Activated CD4-positive, CD25-positive, alpha-beta regulatory T cell treated with anti-CD3 and anti-CD28 coated beads, Interleukin-2, amount 50 U/mL, for 24 hours (primary cell): ENCODE data around the gene ITPR1.

Experiments
- ATAC-seq, 2 donors: fragments of 150-1000 bp; cut with Tn5 transposase; one replicate each; pipeline ENCODE4 v1.10.0; 2021; ENCODE audit warnings: mild to moderate bottlenecking in 1 of 2, moderate library complexity in 1 of 2

Gene ITPR1

DNA sequence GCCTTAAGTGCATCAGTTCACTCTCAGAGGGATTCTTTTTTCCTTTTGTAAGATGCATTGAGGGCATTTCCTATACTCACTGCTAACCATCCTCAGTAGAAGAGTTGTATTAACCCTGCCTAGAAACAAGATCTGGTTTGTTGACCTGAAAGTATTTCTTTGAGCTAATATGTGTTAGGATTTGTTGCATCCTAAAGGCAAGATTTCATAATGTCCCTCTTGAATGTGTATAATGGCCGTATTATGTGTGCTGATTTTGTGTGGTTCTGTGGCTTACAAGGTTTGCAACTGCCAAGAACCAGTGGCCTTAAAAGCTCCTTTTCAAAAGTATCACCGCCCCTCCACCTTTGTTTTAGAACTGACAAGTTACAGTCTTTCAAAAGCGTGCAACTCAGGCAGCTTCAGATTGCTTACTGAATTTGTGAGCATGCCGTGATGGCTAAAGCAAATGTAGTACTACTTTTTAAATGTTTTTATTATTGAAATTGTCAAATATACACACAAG, 304.1 kb downstream of the ITPR1 start:
- no peak for ATAC-seq

DNA sequence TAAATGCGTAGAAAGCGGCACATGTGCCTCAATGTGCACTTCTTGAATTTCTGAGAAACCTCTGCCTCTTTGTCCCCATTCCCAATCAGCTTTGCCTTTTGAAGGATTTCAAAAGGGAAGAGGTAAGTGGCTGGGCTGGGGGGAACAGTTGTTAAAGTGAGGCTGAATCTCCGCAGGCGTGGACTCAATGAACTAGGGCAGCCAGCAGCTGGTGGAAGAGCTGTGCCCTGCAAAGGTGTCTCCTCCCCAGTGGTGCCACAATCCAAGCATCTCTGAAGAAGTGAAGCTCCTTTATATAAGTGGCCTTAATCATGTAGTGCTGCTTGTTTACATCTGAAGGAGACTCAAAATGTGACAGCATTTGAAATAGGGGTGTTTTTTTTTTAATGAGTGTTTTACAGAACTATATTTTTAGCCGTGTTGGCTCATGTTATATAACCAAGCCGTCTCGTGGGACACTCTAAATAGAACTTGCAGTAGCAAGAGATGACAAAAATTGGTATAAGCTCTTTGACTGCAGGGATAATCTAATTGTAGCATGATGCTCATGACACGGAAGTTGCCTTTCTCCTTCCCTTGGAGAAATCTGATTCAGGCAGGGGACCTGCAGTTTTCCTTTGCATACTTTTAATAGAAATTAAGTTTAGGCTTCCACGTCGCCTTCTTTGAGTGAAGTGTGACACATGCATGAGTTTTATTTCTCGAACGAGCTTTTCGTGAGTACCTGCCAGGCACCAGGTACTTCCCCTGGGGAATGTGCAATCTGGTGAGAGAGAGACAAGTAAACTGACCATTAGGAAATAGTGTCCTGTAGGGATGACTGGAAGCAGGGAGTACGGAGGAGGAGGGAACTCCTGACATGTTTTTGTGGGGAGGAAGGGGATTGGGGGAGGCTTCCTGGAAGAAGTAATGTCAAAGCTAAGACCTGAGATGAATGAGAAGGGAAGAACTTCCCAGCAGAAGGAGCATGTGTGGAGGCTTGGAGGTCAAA, 306.4 kb downstream of the ITPR1 start:
- no peak for ATAC-seq

DNA sequence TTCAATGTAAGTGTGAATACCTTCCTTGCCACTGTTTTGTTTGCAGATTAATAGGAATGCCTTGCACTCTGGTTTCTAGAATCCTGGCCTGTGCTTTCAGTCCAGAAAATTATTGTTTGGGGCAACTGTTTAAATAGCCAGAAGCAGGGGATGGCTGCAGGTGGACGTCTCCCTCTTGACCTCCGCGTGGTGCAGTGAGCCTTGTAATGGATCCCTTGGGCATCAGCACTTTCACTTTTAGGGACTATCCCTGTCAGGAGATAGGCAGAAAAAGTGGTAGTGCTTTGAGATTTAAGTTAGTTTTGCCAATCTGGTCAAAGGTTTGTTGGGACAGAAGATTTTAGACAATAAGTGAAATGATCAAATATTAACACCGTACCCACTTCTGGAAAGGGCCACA, 307.4 kb downstream of the ITPR1 start:
- no peak for ATAC-seq

DNA sequence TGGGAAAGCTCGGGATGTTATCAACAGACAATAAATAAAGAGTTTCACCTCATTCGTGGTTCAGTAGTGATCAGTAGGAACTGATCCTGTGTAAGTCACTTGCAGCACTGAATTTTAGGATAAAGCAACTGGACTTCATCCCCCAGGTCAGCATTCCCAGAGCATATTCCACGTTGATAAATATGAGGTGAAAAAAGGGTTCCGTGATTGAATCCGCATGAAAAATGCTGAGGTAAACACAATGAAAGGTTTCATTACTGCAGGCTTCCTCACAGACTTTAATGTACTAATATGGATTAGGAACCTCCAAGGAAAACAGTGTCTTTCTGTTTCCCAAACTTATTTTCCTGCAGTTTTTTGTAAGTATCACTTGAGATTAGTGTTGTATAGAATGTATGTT, 308.7 kb downstream of the ITPR1 start:
- no peak for ATAC-seq

DNA sequence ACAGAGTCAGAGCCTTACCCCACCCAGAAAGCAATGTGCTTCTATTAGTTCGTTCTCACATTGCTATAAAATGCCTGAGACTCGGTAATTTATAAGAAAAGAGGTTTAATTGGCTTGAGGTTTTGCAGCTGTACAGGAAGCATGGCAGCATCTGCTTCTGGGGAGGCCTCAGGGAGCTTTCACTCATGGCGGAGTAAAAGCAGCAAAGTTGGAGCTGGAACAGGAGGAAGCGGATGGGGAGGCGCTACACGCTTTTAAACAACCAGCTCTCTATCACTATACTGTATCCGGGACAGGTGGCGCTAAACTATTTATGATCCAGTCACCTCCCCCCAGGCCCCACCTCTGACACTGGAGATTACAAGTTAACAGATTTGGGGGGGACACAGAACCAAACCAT, 309.8 kb downstream of the ITPR1 start:
- ATAC-seq: no peak

DNA sequence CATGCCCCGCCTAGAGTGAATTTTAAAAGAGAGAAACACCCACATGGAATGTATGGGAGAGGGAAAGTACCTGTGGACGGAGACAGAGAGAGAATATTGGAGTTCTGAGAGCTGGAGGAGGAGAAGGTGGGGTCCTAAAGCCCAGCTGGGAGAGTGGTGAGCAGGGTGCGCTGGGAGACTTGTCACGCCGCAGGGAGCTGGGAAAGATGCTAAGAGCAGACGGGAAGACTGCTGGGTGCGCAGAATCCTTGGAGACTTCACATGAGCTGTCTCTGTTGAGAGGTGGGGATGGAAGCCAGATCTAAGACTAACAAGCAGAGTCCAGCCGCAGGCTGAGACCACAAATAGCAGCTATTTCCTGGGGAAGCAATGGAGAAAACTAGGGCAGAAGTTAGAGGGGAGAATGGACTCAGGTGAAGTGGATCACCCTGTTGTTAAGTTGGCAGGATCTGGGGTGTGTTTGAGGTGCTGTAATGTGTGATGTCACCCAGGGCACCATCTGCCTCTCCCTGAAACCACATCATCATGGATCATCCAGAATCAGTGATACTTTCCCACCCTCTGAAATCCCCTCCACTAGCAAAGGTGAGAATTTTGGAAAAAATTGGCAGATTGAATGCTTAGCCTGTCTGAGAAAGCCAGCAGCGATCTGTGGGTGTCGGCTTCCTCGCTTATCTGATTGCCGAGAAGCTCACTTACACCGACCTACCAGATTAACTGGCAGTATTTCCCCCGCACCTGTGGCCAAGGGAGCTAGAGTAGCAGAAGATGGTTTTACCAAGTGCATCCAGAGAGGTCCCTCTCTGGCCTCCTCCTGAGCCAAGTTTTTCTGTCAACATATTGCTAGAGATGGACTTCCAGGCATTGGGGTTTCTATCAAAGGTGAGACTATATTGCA, 311.3 kb downstream of the ITPR1 start:
- no peak for ATAC-seq

DNA sequence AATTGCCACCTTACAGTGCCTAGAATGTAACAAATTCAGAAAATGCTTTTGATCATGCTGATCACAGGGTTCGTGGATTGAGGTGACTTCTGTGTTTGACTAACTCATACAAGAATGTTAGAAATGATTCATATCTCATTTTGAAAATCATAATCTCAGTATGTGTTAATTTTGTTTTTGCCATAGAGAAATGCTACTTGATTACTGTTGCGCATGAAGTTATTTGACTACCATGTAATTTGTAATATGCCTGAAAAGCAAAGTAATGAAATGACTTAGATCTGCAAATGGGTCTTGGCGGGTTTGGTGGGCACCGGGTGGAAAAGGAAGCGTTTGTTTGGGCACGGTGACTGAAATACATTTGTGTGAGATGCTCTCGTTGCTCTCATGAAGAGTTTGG, 312.5 kb downstream of the ITPR1 start:
- ATAC-seq: peak; percentile 85 to 88

DNA sequence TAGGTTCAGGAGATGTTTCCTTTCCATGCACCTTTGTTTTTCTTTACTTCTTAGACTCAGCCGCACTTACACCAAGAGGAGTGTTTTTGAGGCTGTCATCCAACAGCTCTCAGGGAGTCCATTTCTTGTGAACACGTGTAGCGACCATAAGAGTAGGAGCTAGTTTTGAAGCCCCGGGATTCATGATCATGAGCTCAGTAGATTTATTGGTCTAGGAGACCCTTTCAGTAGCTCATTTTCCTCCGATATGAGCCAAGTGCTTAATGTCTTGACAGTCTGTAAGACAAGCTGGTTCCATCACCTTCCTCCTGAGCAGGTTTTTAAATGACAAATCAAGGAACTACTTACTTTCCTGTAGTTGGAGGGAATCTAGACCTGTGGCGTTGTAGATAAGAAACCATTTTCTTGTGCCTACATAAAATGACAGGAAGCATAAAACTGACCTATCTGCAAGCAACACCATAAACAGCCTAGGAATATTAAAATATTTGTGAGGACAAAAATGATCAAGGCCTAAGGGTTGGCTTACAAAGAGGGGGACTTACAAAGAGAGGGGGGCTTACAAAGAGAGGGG, 313.5 kb downstream of the ITPR1 start:
- no peak for ATAC-seq

DNA sequence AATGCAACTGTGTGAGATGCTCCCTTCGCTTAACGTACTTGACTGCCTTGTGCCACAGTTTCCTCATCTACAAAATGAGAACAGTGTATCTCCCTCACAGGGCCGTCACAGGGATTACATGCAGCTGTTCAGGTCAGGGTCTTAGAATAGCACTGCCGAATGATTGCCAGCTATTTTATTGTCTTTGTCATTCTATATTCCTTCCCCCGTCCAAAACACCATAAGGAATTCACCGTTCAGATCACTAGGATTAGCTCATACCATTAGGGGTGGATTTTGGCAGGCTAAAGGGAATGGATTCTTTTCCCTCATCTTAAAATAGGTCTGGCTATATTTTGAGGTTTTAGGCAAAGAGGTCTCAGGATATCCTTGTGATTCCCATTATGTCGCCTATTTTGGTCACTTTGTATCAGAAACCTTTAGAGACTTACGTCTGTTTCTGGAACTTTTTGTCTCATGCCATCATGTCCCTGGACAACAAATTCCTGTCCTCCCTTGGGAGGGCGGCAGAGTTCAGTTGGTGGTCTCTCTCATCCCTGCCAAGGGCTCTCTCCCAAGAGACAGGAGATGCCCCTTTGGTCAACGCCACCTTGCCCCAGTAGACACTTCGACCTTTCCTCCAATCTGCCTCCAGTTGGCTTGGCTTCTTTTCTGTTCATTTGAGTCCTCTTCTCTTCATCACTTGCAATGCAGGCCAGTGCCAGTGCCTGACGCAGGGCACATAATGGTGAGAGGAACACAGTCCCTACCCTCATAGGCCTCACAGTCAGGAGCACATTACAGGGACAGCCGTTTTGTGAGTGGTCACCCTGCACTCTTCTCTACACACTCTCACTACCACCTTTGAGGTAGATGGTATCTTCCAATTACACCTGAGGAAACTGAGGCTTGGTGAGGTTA, 314.5 kb downstream of the ITPR1 start:
- ATAC-seq: no peak

DNA sequence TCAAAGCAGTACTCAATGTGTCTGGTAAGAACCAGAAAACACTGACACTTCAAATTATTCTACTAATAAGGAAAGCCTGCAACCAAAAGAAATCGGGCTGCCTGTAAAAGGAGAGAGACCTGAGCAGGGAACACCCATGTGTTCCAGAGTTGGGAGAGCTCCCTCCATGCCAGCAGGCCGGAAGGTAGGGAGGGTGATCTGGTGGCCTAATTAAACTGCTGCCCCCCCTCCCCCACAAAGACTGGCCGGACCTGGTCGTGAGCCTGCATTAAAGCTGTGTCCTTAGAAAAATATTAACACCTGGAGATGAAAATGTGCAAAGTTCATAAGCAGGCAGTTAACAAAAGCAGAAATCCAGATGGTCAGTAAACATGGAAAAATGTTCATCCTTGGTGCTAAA, 315.5 kb downstream of the ITPR1 start:
- no peak for ATAC-seq

DNA sequence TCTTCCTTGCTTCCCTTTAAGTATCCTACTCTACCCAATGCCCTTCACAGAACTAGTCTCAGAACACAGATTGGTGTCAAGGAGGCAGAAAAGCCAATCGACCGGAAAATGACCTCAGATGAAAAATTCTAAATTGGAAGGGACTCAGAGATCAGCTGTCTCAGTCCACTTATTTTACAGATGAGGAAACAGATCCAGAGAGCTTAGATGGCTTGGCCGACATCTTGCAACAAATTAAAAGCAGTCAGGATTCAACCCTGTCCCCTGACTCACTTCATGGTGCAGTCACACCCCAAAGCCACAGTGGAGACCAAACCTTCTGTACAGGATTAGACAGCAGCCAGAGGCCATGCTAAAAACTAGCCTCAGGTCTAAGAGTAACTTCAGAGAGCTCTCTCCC, 316.8 kb downstream of the ITPR1 start:
- no peak for ATAC-seq

DNA sequence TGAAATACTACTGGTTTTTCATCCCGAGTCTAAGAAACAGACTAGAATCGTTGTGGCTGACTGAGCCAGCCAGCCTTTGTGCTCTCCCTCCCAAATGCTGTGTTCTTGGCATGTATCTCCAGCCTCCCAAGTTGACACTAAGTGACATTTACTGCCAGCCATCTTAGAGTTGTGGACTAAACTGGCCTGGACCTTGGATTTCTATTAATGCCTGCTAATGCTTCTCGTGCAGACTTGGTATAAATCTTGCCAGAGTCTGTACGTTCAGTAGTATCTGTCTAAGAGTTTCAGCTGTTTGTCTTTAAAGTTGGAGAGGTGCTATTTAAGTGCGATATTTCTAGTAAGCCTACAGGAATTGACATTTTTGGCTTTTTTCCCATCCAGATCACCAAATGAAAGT, 319.4 kb downstream of the ITPR1 start:
- no peak for ATAC-seq

DNA sequence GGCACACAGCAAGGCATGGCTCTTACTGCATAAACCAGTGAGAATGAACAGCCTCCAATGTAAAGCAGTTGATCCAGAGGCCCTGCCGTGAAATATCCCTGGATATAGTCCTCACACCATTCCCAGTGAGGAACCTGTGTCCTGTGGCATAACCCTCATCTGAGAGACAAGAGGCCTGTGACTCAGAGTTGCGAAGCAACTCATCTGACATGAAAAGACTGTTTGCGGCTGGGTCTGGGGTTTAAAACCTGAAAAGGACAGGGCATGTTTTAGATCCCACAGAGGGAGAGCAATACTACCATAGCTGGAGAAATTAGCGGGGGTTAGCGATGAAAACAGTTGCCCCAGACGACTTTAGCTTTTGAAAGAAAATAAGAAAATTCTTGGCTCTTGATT, 320.8 kb downstream of the ITPR1 start:
- no peak for ATAC-seq

DNA sequence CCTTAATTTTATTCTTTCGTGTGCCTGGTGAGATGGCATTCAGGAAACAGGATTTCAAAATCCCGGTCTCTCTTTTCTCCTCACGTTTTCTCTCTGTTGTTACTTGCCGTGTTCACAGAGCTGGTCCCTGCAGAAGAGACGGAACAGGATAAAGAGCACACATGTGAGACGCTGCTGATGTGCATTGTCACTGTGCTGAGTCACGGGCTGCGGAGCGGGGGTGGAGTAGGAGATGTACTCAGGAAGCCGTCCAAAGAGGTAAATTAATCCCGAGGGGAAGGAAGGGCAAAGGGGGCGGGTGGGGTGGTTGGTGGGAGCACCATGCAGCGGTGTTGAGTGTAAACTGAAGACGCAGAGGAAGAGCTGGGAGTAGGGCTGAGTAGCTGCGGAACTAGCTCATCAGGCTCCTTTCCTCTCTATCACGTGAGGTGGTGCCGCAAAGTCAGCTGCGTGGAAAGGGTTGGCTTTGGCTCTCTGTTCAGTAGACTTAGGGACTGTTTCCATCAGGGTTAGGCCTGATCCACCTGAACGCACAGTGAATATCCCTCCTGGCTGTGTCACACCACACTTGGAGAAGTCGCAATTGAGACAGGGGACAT, 321.3 kb downstream of the ITPR1 start:
- no peak for ATAC-seq

DNA sequence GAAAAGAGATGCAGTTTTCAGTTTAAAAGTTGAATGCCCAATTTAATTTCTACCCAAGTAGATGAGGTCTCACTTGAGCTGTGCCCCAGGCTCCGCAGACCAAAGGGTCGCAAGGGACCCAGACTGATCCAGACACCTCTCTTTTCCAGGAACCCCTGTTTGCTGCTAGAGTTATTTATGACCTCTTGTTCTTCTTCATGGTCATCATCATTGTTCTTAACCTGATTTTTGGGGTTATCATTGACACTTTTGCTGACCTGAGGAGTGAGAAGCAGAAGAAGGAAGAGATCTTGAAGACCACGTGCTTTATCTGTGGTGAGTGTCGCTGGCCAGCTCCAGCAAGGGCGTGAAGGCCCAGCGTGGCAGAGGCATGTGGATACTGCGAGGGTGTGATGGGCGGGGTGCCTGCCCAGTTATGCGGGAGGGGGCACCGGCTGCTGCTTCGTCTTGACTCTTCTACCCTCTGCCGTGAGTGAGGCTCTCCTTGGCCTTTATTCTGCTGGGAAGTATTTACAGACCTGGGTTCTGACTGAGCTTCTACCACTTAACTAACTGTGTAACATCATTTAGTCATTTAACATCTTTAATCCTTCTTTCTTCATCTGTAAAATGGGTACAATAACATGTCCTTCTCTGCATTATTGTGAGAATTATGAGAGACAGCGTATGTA, 321.9 kb downstream of the ITPR1 start:
- no peak for ATAC-seq

DNA sequence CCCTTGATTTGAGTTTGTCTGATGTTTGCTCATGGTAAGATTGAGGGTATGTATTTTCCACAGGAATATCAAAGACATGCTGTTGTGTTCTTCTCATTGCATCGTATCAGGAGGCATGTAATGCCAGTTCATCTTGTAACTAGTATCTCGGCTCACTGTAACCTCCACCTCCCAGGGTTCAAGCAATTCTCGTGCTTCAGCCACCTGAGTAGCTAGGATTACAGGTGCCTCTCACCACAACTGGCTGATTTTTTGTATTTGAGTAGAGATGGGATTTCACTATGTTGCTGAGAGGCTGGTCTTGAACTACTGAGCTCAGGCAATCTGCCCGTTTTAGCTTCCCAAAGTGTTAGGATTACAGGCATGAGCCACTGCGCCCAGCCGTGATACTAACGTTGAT, 323.2 kb downstream of the ITPR1 start:
- no peak for ATAC-seq

DNA sequence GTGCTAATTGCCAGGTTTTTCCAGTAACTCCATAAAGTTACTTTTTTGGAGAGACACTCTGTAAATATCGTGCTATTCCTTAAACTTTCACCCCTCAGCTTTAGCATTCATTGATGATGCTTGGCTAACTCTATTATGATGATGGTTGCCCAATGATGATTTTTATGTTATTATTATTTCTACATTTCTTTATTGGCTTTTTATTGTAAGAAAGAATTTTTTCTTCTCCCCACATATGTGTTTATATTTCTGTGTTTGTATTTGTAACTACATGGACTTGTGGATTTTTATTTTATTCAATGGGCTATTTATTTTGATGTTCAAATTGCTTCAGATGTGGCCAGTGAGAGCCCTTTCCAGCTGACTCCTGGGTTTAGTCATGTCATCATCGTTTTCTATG, 323.6 kb downstream of the ITPR1 start:
- no peak for ATAC-seq

DNA sequence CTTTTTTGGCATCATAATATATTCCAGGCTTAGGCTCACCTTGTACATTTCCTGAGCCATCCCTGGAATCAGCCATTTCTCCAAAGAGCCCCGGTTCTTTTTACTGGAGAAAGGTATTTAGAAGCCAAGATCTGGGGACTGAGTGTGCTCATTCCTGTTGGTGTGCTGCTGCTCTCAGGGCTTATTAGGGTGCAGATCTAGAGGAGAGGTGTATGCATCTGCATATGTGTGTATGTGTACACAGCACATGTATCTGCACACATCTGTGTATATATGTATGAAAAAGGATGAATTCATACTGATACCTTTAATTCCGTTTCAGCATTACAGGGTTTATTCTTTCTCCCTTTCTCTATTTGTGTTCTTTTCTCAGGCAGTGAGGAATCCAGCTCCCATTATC, 324.0 kb downstream of the ITPR1 start:
- ATAC-seq: no peak

DNA sequence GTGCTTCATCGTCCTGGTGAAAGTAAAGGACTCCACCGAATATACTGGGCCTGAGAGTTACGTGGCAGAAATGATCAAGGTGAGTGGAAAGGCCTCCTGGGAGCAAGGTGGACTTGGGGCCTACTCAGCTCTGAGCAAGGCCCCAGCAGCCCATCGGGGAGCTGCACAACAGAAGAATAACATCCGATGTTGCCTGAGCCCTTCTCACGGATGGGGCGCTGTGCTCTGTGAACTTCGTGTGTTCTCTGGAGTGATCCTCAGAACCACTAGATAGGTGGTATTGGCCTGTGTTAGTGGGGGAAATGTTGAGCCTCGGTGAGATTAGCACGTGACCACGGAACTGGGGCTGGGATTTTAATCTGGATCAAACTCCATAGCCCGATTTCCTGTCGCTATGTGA, 325.0 kb downstream of the ITPR1 start:
- no peak for ATAC-seq

DNA sequence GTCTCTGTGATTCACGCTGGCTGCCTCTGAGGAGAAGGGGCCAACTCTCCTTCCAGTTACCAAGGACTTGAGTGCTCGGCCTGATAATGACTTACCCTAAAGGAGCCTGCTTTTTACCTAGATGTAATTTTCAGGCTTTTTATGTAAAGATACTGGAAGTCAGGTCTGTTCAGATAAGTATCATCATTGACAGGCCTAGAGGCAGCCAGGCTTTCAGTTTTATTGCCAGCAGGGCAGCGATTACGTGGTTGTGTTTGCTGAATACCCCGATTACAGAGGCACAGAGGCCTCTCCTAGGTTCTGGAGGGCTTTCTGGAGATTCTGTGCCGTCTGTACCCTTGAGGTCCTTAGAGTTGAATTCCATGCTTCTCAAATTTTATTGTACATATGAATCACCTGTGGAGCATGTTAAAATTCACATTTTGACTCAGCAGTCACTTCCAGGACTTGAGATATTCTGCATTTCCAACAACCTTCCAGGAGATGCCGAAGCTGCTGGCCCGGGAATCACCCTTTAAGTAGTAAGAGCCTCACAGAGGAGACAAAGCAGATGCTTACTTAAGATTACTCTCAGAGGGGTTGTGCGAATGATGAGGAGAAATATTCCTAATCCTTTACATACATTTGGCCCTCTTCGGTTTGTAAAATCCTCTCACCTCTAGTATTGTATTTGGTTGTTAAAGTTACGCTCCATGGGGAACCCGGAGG, 326.0 kb downstream of the ITPR1 start:
- ATAC-seq: no peak
